CD4-positive, alpha-beta T cell treated with Interleukin-6 at 100 ng/mL for 8 hours (primary cell): ENCODE data around the gene OR11H1.
"Not testable (repeated sequence)": the region's sequence is repeated elsewhere in the genome, so short reads cannot be mapped to it uniquely, and the experiment has no call there.

ENCODE experiments used
- DNase-seq: peaks from one replicate; pipeline ENCODE4 v3.0.0-alpha.2; 2020; ENCODE audit warnings: mixed read lengths, low spot score

OR11H1 gene

GRCh38 chr22:15527892-15528291 is at the start of gene OR11H1:
Gene OR11H1 (plus strand): TSS chr22:15528192. CDS start chr22:15528192, 0 bp downstream.
- not testable (repeated sequence) for DNase-seq

GRCh38 chr22:15509967-15510366 is 18.0 kb upstream of the OR11H1 start:
- not testable (repeated sequence) for DNase-seq

- DNase-seq, result not testable (repeated sequence)
Observed at GRCh38 chr22:15515896-15516295, 12.1 kb upstream of the OR11H1 start.

GRCh38 chr22:15553767-15554166 is 25.8 kb downstream of the OR11H1 start:
- DNase-seq, result not testable (repeated sequence)

GRCh38 chr22:15563461-15563860 is 35.5 kb downstream of the OR11H1 start:
- not testable (repeated sequence) for DNase-seq

GRCh38 chr22:15565063-15565462 is 37.1 kb downstream of the OR11H1 start:
- DNase-seq, result not testable (repeated sequence)
